AG08396 (cell line): ENCODE data around the gene ZNF573.
"Not testable (repeated sequence)": the region's sequence is repeated elsewhere in the genome, so short reads cannot be mapped to it uniquely, and the experiment has no call there.

Experiments
- DNase-seq: peaks from one replicate; pipeline ENCODE4 v3.0.0; 2012; ENCODE audit warnings: low spot score, mixed read lengths

Gene ZNF573

GRCh38 chr19:37779127-37780005 lies at the start of gene ZNF573:
TSS of gene ZNF573 (minus strand) at chr19:37779586. CDS start at chr19:37773729, 5,857 bp downstream.
- peak; percentile 87 for DNase-seq

- DNase-seq = peak; percentile 84
Observed at GRCh38 chr19:37817180-37817981, 38.0 kb upstream of the ZNF573 start.

- not testable (repeated sequence) for DNase-seq
Observed at GRCh38 chr19:37815611-37816010, 36.2 kb upstream of the ZNF573 start.

GRCh38 chr19:37813340-37813739 lies 34.0 kb upstream of the ZNF573 start:
- no peak for DNase-seq

- no peak for DNase-seq
Observed at GRCh38 chr19:37809366-37809765, 30.0 kb upstream of the ZNF573 start.

GRCh38 chr19:37803249-37803840 lies 24.0 kb upstream of the ZNF573 start:
- DNase-seq = no peak

DNA sequence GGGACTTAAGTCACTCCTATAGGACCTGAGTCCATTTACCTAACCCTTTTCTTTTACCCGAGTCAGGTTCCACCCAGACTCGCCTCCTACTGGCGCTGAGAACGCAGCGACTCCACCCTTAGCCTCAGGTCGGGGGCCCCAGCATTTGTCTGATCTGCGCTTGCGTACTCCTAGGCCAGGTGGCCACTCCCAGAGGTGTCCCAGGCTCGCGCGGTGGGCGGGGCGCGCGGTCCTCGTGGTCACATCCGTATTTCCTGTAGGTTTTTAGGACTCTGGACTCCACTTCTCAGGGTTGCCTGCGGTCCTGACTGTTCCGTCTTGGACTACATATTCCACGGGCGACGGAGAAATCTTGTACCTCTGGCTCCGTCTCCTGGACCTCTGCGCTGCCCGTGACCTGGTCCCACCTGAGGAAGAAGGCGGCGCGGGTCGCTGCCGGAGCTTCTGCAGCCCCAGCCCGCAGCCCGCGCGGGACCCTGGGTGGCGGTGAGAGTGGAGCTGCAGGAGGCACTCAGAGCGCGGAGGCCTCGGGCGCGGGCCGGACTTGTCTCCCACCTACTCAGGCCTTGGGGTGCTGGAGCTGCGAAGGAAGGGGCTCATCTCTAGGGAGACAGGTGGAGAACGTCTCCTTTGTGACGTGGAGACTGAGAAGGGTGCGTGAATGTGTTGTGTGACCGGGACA lies 11.0 kb upstream of the ZNF573 start:
- DNase-seq = no peak

DNA sequence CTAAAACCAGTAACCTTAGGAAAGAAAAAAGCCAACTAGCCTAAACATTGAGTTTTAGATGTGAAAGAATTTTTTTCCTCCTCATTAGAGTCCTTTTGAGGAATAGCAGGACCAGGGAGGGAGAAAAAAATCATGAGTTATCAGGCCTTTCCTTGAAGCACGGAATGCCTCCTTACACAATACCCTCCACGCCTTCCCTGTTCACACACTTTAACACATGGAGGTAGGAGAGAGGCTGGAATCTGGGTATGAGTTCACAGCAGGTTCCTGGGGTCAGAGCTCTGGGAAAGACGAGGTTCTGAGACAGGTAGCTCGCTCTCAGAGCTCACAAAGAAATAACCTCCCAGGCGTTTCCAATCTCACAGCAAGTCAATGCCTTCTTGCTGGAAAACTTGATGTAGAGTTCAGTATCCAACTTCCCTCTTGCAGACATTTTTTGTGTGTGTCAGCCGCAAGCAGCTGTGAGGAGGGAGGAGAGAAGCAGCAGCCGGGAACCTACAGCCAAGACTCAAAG lies 716 bp downstream of the ZNF573 start:
- DNase-seq = peak; percentile 15

DNA sequence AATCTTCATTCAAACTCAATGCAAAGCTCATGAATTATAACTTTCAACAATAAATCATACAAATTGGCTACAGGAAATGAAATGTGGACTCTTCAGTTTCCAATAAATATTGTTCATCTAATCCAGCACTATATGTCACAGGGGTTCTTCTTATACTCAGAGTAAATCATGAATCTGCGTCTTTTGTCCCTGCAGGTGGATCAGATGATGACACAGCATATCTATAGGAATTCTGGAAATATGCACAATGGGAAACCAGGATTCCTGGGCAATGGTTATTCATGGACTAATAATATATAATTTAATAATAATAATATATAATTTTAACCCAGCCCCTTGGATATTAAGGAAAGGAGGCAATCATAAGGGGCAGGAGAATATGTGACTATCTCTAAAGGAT lies 8.4 kb downstream of the ZNF573 start:
- DNase-seq = no peak

DNA sequence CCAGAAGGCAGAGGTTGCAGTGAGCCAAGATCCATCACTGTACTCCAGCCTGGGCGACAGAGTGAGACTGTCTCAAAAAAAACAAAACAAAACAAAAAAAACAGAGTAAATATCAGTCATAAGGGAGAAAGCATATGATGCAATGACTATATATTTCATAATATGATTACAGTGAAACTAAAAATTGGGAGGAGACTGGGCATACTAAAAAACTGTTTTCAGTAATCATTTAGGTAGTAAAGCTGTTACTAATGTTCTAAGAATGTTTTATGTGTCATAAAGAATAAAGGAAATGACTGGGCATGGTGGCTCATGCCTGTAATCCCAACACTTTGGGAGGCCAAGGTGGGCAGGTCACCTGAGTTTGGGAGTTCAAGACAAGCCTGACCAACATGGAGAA lies 15.9 kb downstream of the ZNF573 start:
- no peak for DNase-seq

DNA sequence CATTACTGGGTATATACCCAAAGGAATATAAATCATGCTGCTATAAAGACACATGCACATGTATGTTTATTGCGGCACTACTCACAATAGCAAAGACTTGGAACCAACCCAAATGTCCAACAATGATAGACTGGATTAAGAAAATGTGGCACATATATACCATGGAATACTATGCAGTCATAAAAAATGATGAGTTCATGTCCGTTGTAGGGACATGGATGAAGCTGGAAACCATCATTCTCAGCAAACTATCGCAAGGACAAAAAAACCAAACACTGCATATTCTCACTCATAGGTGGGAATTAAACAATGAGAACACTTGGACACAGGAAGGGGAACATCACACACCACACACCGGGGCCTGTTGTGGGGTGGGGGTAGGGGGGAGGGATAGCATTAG lies 21.7 kb downstream of the ZNF573 start:
- DNase-seq = not testable (repeated sequence)

DNA sequence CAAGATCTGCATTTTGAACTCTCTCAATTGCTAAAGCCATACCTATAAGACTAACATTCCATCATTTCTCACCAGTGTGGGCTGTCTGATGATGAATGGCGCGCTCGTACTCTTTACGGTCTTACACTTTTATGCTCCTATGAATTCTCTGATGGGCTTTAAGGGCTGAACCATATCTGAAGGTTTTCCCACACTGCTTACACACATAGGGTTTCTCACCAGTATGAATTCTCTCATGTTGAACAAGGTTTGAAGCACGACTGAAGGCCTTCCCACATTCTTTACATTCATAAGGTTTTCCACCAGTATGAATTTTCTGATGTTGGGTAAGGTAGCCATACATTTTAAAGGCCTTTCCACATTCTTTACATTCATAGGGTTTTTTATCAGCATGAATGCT lies 41.0 kb downstream of the ZNF573 start:
- no peak for DNase-seq

- DNase-seq = no peak
Observed at GRCh38 chr19:37725181-37725580, 54.2 kb downstream of the ZNF573 start.

DNA sequence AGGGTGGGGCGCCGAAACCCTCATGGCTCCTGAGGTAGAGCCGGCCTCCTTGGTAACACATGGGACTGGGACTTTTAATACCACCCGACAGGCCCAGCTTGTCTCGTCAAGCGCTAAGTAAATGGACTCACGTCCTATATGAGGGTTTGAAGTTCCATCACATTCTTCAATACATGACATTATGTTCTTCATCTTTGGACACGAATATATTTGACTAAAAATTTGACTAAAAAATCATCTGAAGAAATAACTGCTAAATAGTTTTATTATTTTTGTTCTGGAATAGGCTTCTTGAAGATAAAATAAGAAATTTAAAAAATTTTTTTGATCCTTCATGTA lies 59.5 kb downstream of the ZNF573 start:
- DNase-seq = no peak

DNA sequence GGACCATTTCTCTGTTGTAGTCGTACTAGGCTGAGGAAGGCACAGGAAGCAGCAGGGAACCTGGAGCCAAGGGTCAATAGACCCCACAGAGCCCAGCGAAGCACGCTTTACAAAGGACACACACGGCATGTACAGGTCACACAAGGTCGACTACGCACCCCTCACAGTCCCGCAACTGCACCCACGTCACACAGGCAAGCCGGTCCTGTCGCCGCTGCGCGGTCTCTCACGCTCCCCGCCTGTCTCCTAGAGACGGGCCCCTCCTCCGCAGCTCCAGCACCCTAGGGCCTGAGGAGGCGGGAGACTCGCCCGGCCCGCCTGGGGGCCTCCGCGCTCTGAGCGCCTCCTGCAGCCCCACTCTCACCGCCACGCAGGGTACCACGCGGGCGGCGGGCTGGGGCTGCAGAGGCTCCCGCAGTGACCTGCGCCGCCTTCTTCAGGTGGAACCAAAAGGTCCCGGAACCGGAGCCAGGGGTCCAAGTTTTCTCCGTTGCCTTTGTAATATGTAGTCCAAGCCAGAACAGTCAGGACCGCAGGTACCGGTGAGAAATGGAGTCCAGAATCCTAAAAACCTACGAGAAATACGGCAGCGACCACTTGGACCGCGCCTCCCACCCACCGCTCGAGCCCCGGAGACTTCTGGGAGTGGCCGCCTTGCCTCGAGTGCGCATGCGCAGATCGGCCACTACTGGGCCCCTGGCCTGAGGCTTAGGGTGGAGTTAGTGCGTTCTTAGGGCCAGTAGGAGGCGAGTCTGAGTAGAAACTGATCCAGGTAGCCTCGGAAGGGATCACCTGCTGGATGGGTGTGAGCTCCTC lies 60.1 kb downstream of the ZNF573 start, which contains the start of gene ZNF607:
ZNF607 (minus strand) TSS at position 651 of the 816 bp plus-strand sequence. CDS start 8,143 bp downstream, outside the sequence.
- DNase-seq = peak; percentile 98

GRCh38 chr19:37718304-37718703 lies 61.1 kb downstream of the ZNF573 start:
- DNase-seq = no peak

- DNase-seq = no peak
Observed at GRCh38 chr19:37716140-37716539, 63.2 kb downstream of the ZNF573 start.

- DNase-seq = no peak
Observed at GRCh38 chr19:37706052-37706605, 73.3 kb downstream of the ZNF573 start.

GRCh38 chr19:37699057-37699456 lies 80.3 kb downstream of the ZNF573 start:
- DNase-seq = no peak

- no peak for DNase-seq
Observed at GRCh38 chr19:37698216-37698615, 81.2 kb downstream of the ZNF573 start.
